K562 (cell line): ENCODE results near the gene TTC28. TPM values are rescaled to one million over a fixed set of nuclear protein-coding genes. Genes with fewer than 3 reads are reported as not detected.

Source experiments
- CXXC5 ChIP-seq: fragments of 250-450 bp; sonication (Bioruptor Pico); IDR thresholded peaks from 2 replicates; pipeline ENCODE4 v1.8.0; 2022; ENCODE audit warnings: inconsistent platforms, mild to moderate bottlenecking, moderate library complexity
- DMBX1 ChIP-seq: fragments of 250-450 bp; sonication (Bioruptor Pico); IDR thresholded peaks from 2 replicates; pipeline ENCODE4 v1.8.0; 2022; ENCODE audit warnings: inconsistent platforms, mild to moderate bottlenecking, moderate library complexity, borderline replicate concordance
- ZNF431 ChIP-seq: sonication (generic); formaldehyde crosslinking; IDR thresholded peaks from 2 replicates; pipeline ENCODE4 v1.8.0; 2022; ENCODE audit warnings: mild to moderate bottlenecking, missing genetic modification reagents
- polyA plus RNA-seq, 8 experiments: library from polyadenylated mRNA; depleted of rRNA in 4 of 8; stranded (reverse) in 5 of 8; unstranded in 3 of 8; fragments of >200 nt; fragmentation: Nextera tagmentation in 2 of 8; fragmentation: Illumina TruSeq in 1 of 8; extraction: Ambion mirVana in 2 of 8; extraction: Trizol in 1 of 8; gene quantifications; 2 replicates each; pipeline versions ENCODE4 v1.2.1 to v1.2.3, GENCODE V29; 2011 to 2014; ENCODE audit warnings: inconsistent platforms in 1 of 8, missing spikeins in 1 of 8
- total RNA-seq, 7 experiments: library from RNA; depleted of rRNA in 6 of 7; stranded (reverse); fragments of >200 nt in 6 of 7; fragmentation: Illumina TruSeq in 2 of 7; extraction: Trizol in 2 of 7; gene quantifications; 2 replicates each; pipeline versions ENCODE4 v1.2.1 to v1.2.3, GENCODE V29; 2011 to 2021; ENCODE audit warnings: low replicate concordance in 1 of 7
- TF ChIP-seq, protein P1 (sequence below): fragments of 450-650 bp; conservative IDR thresholded peaks from 2 replicates; pipeline ENCODE4 v1.6.1; 2016; ENCODE audit warnings: missing genetic modification characterization, low read depth, mild to moderate bottlenecking, missing compliant biosample characterization, moderate library complexity
- TF ChIP-seq, protein P2 (sequence below): fragments of 450-650 bp; IDR thresholded peaks from 2 replicates; pipeline ENCODE4 v1.6.1; 2016; ENCODE audit warnings: borderline replicate concordance
- TF ChIP-seq, protein P3 (sequence below): fragments of 150-350 bp; IDR thresholded peaks from 2 replicates; pipeline ENCODE4 v1.6.1; 2014; ENCODE audit warnings: low read depth, mild to moderate bottlenecking, low read length, borderline replicate concordance

TTC28 gene
- total and polyA plus RNA-seq, 9 of the 15 experiments (the other 6 are each of a cell fraction or from before 2014, with no cell fraction given), result 0.22 to 10.7 (median 3.1) TPM

DNA sequence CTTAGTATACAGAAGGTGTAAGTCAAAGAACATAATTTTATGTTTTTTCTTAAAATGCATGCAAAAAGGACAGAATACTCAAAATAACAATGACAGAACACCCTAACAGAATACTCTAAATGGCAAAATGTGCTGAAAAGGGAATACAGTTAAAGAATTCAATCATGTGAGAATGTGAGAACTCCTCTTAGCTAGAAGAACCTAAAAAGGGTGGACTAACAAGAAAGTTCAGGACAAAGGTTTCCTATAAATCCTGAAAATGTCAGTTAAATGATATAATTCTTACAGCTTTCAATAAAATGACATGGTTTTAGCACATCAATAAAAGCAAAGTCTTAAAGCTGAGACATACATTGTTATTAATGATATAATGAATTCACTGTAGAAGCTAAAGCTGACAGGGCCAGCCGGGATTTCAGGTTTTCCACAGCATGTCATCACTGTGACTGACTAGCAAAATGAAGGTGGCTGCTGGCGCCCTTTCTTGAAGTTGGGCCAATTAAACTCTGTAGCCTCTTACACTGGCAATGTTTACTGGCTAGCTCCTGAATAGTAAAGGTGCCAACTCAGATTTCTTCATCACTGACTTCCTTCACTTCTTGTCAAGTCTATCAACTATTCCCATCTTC lies 244.4 kb downstream of the TTC28 start (continued):
- TF ChIP-seq, protein P1, sequence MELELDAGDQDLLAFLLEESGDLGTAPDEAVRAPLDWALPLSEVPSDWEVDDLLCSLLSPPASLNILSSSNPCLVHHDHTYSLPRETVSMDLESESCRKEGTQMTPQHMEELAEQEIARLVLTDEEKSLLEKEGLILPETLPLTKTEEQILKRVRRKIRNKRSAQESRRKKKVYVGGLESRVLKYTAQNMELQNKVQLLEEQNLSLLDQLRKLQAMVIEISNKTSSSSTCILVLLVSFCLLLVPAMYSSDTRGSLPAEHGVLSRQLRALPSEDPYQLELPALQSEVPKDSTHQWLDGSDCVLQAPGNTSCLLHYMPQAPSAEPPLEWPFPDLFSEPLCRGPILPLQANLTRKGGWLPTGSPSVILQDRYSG, result no peak
- TF ChIP-seq CXXC5 (no peak), DMBX1 (CRISPR knock-in tag) (no peak), ZNF431 (CRISPR knock-in tag) (no peak)
- TF ChIP-seq, protein P2, sequence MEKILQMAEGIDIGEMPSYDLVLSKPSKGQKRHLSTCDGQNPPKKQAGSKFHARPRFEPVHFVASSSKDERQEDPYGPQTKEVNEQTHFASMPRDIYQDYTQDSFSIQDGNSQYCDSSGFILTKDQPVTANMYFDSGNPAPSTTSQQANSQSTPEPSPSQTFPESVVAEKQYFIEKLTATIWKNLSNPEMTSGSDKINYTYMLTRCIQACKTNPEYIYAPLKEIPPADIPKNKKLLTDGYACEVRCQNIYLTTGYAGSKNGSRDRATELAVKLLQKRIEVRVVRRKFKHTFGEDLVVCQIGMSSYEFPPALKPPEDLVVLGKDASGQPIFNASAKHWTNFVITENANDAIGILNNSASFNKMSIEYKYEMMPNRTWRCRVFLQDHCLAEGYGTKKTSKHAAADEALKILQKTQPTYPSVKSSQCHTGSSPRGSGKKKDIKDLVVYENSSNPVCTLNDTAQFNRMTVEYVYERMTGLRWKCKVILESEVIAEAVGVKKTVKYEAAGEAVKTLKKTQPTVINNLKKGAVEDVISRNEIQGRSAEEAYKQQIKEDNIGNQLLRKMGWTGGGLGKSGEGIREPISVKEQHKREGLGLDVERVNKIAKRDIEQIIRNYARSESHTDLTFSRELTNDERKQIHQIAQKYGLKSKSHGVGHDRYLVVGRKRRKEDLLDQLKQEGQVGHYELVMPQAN, result no peak
- TF ChIP-seq, protein P3, sequence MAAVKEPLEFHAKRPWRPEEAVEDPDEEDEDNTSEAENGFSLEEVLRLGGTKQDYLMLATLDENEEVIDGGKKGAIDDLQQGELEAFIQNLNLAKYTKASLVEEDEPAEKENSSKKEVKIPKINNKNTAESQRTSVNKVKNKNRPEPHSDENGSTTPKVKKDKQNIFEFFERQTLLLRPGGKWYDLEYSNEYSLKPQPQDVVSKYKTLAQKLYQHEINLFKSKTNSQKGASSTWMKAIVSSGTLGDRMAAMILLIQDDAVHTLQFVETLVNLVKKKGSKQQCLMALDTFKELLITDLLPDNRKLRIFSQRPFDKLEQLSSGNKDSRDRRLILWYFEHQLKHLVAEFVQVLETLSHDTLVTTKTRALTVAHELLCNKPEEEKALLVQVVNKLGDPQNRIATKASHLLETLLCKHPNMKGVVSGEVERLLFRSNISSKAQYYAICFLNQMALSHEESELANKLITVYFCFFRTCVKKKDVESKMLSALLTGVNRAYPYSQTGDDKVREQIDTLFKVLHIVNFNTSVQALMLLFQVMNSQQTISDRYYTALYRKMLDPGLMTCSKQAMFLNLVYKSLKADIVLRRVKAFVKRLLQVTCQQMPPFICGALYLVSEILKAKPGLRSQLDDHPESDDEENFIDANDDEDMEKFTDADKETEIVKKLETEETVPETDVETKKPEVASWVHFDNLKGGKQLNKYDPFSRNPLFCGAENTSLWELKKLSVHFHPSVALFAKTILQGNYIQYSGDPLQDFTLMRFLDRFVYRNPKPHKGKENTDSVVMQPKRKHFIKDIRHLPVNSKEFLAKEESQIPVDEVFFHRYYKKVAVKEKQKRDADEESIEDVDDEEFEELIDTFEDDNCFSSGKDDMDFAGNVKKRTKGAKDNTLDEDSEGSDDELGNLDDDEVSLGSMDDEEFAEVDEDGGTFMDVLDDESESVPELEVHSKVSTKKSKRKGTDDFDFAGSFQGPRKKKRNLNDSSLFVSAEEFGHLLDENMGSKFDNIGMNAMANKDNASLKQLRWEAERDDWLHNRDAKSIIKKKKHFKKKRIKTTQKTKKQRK, result no peak
